Activated naive CD4-positive, alpha-beta T cell treated with anti-CD3 and anti-CD28 coated beads for 36 hours (primary cell): ENCODE data around the gene FLCN. TPM values are rescaled to one million over a fixed set of nuclear protein-coding genes. Genes with fewer than 3 reads are reported as not detected.
A peak's percentile ranks its signal among the peaks of the same experiment; 100 is the strongest.
"Not testable (repeated sequence)": the region's sequence is repeated elsewhere in the genome, so short reads cannot be mapped to it uniquely, and the experiment has no call there.

Experiments used
- CTCF ChIA-PET: fragments of 350-600 bp; sonication (Branson Sonifier 250); formaldehyde crosslinking; loops from one replicate; lab custom pipeline; 2021; ENCODE audit warnings: antibody characterized with exemption; lab: Charles Lee
- DNase-seq: peaks from one replicate; pipeline ENCODE4 v3.0.0-alpha.2; 2020
- H3K27ac Mint-ChIP-seq: one replicate; pipeline ENCODE4 v1.8.0; 2021; ENCODE audit warnings: mild to moderate bottlenecking, mixed read lengths
- H3K27me3 Mint-ChIP-seq: one replicate; pipeline ENCODE4 v1.8.0; 2021; ENCODE audit warnings: low read depth, mixed read lengths
- H3K36me3 Mint-ChIP-seq: one replicate; pipeline ENCODE4 v1.8.0; 2021; ENCODE audit warnings: low read depth, mixed read lengths
- H3K4me1 Mint-ChIP-seq: one replicate; pipeline ENCODE4 v1.8.0; 2021; ENCODE audit warnings: low read depth, mixed read lengths
- H3K4me3 Mint-ChIP-seq: one replicate; pipeline ENCODE4 v1.8.0; 2021; ENCODE audit warnings: mild to moderate bottlenecking, moderate library complexity, mixed read lengths
- H3K9me3 Mint-ChIP-seq: one replicate; pipeline ENCODE4 v1.8.0; 2021; ENCODE audit warnings: mixed read lengths
- intact Hi-C: fragments of 100-400 bp; cut with micrococcal nuclease; formaldehyde crosslinking; loops from one replicate; pipeline ENCODE4 v1.15.1; 2023
- total RNA-seq, 2 experiments: library from RNA; stranded (reverse); gene quantifications; one replicate each; pipeline ENCODE4 v1.2.3, GENCODE V29; 2021

The FLCN gene
- total RNA-seq, 2 experiments from 2014 or later = 17.5 to 18.4 TPM

DNA sequence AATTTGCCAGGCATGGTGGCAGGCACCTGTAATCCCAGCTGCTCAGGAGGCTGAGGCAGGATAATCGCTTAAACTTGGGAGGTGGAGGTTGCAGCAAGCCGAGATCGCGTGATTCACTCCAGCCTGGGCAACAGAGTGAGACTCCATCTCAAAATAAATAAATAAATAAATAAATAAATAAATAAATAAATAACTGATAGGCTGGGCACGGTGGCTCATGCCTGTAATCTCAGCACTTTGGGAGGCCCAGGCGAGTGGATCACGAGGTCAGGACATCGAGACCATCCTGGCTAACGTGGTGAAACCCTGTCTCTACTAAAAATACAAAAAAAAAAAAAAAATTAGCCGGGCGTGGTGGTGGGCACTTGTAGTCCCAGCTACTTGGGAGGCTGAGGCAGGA is 18.7 kb upstream of the FLCN start:
- H3K36me3 Mint-ChIP-seq = peaks cover 40% of the 10 kb centered on the region
- DNase-seq, H3K4me1 Mint-ChIP-seq, intact Hi-C loops, H3K4me3 Mint-ChIP-seq, H3K9me3 Mint-ChIP-seq, H3K27me3 Mint-ChIP-seq, H3K27ac Mint-ChIP-seq: not testable (repeated sequence)
- CTCF ChIA-PET = interaction anchor here (0.6 to 0.9 kb wide), 6 partner anchors 14 to 490 kb away, joined by 3 to 6 read pairs (median 3); no protein-coding TSS in a partner anchor

DNA sequence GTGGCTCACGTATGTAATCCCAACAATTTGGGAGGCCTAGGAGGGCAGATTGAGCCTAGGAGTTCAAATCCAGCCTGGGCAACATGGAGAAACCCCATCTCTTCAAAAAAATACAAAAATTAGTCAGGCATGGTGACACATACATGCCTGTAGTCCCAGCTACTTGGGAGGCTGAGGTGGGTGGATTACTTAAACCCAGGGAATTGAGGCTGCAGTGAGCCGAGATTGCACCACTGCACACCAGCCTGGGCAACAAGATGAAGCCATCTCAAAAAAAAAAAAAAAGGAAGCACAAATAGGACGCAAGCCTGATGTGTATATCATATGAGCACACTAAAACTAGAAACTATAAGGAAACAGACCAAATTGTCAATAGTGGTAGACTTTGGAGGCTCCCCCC is 17.1 kb upstream of the FLCN start:
- Mint-ChIP-seq H3K36me3 (peaks cover 36% of the 10 kb centered on the region), H3K27me3 (no peaks in the 10 kb centered on the region)
- CTCF ChIA-PET = no interaction called here

DNA sequence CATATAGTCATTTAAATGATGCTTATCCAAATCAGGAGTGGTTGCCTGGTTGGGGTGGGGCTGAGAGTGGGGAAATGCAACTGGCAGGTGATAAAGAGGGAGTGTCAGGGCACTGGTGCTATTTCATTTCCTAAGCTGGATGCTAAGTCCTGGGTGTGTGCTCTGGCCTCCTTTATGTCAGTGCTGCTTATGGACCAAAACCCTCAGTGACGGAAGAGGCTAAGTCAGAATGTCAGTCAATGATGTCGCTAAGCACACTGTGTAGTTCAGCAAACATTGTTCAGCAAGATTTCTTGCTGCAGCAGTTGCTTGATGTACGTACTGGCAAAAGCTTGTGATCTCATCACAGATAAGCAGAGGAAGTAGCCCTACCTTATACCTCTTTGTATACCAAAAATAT is 16.4 kb upstream of the FLCN start:
- Mint-ChIP-seq H3K9me3 (no peaks in the 10 kb centered on the region), H3K4me3 (no peak overlapping the region), H3K27me3 (no peaks in the 10 kb centered on the region), H3K4me1 (no peaks in the 10 kb centered on the region), H3K27ac (no peak overlapping the region), H3K36me3 (peaks cover 32% of the 10 kb centered on the region)
- no peak for DNase-seq
- intact Hi-C loops = no loop called here
- CTCF ChIA-PET = no interaction called here

More for the DNA sequence above, 17.1 kb upstream of the FLCN start:
- Mint-ChIP-seq H3K27ac (no peak overlapping the region), H3K4me3 (no peak overlapping the region), H3K4me1 (no peaks in the 10 kb centered on the region), H3K9me3 (no peaks in the 10 kb centered on the region)
- intact Hi-C loops = no loop called here
- DNase-seq = no peak

DNA sequence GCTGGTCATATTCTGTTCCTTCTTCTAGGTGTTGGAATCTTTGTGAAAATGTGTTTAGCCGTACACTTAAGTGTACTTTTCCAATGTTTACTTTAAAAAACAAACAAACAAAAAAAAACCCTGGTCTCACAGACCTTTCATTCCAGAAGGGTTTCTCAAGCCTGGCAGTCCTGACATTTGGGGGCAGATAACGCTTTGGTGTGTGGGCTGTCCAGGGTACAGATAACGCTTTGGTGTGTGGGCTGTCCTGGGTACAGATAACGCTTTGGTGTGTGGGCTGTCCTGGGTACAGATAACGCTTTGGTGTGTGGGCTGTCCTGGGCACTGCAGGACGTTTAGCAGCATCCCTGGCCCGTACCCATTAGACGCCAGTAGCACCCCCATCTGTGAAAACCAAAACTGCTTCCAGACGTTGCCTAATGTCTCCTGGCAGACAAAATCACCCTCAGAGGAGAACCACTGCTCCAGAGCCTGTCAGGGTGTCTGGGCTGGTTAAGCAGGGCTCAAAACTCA is 15.2 kb upstream of the FLCN start:
- CTCF ChIA-PET = no interaction called here
- intact Hi-C loops = no loop called here
- Mint-ChIP-seq H3K27ac (no peak overlapping the region), H3K9me3 (no peaks in the 10 kb centered on the region), H3K4me3 (no peak overlapping the region), H3K36me3 (peaks cover 34% of the 10 kb centered on the region), H3K27me3 (no peaks in the 10 kb centered on the region), H3K4me1 (no peaks in the 10 kb centered on the region)
- no peak for DNase-seq

DNA sequence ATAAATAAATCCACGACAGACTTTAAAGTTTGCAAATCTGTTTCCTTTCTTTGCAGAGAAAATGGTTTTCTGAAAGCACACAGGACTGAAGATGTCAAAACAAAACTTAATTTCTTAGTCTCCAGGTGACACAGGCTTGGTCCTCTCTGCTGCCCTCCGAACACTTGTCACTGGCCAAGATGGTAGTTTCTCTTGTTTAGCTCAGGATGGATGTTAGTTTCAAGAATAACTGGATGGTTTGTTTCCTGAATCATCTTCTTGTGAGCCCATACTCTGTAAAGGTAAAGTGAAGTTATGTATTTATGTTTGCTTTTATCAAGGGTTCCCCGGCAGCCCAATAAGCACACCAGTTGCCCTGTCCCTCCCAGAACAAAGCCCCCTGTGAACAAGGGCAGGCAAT is 9.9 kb upstream of the FLCN start:
- no peak overlapping the region for H3K27ac Mint-ChIP-seq
- no peaks in the 10 kb centered on the region for H3K27me3 Mint-ChIP-seq
- CTCF ChIA-PET = interaction anchor here (0.6 to 1.1 kb wide), 2 partner anchors 9 to 33 kb away, joined by 3 to 5 read pairs; no protein-coding TSS in a partner anchor
- H3K4me1 Mint-ChIP-seq = no peaks in the 10 kb centered on the region
- intact Hi-C loops = no loop called here
- DNase-seq = no peak
- no peaks in the 10 kb centered on the region for H3K9me3 Mint-ChIP-seq
- no peak overlapping the region for H3K4me3 Mint-ChIP-seq
- H3K36me3 Mint-ChIP-seq = peaks cover 18% of the 10 kb centered on the region

DNA sequence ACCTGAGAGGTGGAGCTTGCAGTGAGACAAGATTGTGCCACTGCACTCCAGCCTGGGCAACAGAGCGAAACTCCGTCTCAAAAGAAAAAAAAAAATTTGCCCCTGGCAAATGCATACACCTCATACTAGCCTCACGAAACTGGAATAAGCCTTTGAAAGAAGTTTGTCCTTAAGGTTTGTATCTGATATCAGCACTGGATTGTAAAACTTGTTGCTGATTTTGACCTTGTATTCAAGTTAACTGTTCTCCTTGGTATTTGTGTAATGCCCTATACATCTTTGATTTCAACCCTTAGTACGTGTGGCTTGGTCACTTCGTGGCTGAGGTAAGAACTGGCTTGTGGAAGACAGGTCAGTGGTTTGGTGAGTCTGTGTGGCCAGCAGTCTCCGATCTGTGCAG is 6.2 kb upstream of the FLCN start:
- Mint-ChIP-seq H3K4me1 (peaks cover 15% of the 10 kb centered on the region), H3K9me3 (no peaks in the 10 kb centered on the region), H3K4me3 (no peak overlapping the region), H3K27ac (no peak overlapping the region), H3K36me3 (peaks cover 14% of the 10 kb centered on the region), H3K27me3 (no peaks in the 10 kb centered on the region)
- CTCF ChIA-PET = no interaction called here
- DNase-seq = no peak
- intact Hi-C loops = no loop called here

DNA sequence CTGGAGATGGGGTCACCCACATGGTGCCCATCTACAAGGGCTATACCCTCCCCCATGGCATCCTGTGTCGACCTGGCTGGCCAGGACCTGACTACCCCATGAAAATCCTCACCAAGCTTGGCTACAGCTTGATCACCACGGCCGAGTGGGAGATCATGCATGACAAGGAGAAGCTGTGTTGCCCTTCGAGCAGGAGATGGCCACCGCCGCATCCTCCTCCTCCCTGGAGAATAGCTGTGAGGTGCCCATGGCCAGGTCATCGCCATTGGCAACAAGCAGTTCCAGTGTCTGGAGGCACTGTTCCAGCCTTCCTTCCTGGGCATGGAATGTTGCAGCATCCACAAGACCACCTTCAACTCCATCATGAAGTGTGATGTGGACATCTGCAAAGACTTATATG is 5.3 kb upstream of the FLCN start:
- H3K36me3 Mint-ChIP-seq = peaks cover 7% of the 10 kb centered on the region
- H3K27me3 Mint-ChIP-seq = no peaks in the 10 kb centered on the region
- H3K4me1 Mint-ChIP-seq = peaks cover 18% of the 10 kb centered on the region
- no peak for DNase-seq
- CTCF ChIA-PET = no interaction called here
- no peaks in the 10 kb centered on the region for H3K9me3 Mint-ChIP-seq
- H3K4me3 Mint-ChIP-seq = no peak overlapping the region
- no peak overlapping the region for H3K27ac Mint-ChIP-seq
- intact Hi-C loops = no loop called here

DNA sequence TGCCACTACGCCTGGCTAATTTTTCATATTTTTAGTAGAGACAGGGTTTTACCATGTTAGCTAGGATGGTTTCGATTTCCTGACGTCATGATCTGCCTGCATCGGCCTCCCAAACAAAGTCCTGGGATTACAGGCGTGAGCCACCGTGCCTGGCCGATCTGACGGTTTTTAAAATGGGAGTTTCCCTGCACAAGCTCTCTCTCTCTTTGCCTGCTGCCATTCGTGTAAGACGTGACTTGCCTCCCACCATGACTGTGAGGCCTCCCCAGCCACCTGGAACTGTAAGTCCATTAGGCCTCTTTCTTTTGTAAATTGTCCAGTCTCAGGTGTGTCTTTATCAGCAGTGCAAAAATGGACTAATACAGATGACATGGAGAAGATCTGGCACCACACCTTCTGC is 4.7 kb upstream of the FLCN start:
- Mint-ChIP-seq H3K9me3 (no peaks in the 10 kb centered on the region), H3K36me3 (peaks cover 3% of the 10 kb centered on the region), H3K4me1 (peaks cover 18% of the 10 kb centered on the region), H3K4me3 (no peak overlapping the region), H3K27ac (no peak overlapping the region), H3K27me3 (no peaks in the 10 kb centered on the region)
- intact Hi-C loops = no loop called here
- CTCF ChIA-PET = no interaction called here
- DNase-seq = no peak

DNA sequence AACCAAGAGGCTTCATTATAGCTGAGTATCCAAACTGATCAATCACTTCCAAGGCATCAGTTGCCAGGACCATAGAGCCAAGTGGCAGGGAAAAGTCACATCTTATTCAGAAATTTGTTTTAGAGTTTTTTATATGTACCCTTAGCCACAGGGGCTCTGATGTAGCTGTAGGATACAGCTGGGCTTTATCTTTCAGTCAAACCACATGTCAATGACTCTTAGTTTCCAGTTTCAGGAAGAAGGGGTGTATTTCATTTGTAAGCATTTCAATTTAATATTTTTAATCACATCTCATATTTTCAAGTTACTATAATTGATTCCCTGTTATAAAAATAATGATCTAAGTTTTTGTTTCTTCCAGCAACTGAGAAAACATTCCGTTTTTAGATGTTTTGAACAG is 2.9 kb upstream of the FLCN start:
- CTCF ChIA-PET = interaction anchor here (0.7 kb wide), 1 partner anchor 472 kb away, joined by 4 read pairs; no protein-coding TSS in a partner anchor

DNA sequence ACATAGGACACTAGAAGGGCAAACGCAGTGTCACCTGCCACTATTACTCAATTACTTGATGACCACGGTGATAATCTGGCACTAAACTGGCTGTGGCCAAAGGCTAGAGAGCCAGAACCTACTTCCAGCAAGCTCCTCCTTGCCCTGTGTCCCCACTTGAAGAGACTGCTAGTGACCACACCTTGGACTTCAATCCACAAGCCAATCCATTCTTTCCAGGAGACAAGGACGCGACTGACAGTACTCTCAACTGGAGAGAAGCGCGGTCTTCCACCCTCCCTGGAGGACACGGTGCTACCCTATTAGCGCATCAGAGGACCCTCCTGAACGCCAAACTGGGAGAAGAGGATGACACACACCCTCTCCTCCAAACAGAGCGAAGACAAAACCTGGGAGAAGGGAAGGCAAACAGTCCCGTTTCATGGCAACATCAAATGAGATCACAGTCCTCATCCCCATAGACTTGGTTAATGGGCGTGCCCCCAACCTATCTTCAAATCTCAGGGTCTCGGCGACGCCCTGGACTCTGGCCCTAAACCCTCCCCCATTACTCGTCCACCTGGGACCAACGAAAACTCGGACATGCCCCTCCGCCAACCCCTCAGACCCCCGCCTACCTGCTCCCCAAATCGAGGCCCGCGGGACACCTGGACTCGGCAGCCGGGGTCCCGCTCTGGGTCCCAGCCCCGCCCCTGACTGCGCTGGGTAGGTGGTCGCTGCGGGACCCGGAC is 508 bp downstream of the FLCN start:
- intact Hi-C loops = loop anchor here (1.0 to 10.0 kb wide), 7 partner anchors 30 to 232 kb away; partner anchors contain the start of genes COPS3 and PLD6
- H3K4me3 Mint-ChIP-seq = peak overlapping the region; percentile 91

More for the DNA sequence above, 2.9 kb upstream of the FLCN start:
- Mint-ChIP-seq H3K4me1 (peaks cover 31% of the 10 kb centered on the region), H3K27me3 (no peaks in the 10 kb centered on the region), H3K9me3 (no peaks in the 10 kb centered on the region), H3K27ac (no peak overlapping the region), H3K36me3 (no peaks in the 10 kb centered on the region), H3K4me3 (no peak overlapping the region)
- intact Hi-C loops = loop anchor here (10.0 kb wide), 1 partner anchor 235 kb away; no protein-coding TSS in a partner anchor
- no peak for DNase-seq

DNA sequence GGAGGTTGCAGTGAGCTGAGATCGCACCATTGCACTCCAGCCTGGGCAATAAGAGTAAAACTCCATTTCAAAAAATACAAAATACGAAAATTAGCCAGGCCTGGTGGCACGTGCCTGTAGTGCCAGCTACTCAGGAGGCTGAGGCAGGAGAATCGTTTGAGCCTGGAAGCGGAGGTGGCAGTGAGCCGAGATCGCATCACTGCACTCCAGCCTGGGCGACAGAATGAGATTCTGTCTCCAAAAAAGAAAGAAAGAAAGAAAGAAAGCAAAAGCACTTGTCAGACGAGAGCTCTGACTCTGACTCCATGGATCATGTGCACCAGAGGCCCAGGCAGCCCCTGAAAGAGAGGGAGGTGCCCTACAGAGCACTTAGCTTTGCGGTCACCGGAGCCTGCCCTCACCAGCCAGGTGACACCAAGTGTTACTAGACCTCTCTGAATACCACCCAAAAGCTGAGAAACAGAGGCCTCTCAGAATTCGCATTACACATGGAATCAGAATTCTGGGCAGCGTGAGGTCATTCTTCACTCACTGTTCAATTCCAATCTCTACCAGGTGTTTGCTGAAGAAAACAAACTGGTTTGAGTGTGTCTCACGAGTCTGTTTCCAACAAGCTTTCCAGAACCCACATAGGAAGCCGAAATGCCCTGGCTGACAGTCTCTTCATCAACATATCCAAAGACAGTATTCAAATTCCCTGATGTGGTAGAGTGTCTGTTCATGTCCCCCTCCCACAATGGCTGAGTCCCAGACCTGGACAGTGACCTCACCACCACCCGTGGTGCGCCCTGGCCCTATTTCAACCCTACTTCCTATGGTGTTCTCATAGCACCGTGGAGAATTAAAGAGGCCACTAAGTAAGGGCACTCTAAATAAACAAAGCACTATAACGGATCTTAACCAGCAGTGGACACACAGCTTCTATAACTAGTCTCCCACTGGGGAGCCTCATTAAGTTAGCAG is 1.5 kb downstream of the FLCN start:
- intact Hi-C loops = loop anchor here (1.0 to 10.0 kb wide), 4 partner anchors 55 to 231 kb away; no protein-coding TSS in a partner anchor
- CTCF ChIA-PET = interaction anchor here (0.6 to 1.5 kb wide), 3 partner anchors 10 to 77 kb away, joined by 3 to 6 read pairs (median 4); no protein-coding TSS in a partner anchor
- peak; percentile 21 for DNase-seq

More for the DNA sequence above, 508 bp downstream of the FLCN start:
- CTCF ChIA-PET = interaction anchor here (0.6 to 1.5 kb wide), 4 partner anchors 11 to 94 kb away, joined by 3 to 6 read pairs (median 4); no protein-coding TSS in a partner anchor
- Mint-ChIP-seq H3K27me3 (no peaks in the 10 kb centered on the region), H3K9me3 (no peaks in the 10 kb centered on the region), H3K4me1 (peaks cover 31% of the 10 kb centered on the region), H3K36me3 (peaks cover 2% of the 10 kb centered on the region), H3K27ac (peak overlapping the region; percentile 95)
- peak; percentile 9 for DNase-seq

DNA sequence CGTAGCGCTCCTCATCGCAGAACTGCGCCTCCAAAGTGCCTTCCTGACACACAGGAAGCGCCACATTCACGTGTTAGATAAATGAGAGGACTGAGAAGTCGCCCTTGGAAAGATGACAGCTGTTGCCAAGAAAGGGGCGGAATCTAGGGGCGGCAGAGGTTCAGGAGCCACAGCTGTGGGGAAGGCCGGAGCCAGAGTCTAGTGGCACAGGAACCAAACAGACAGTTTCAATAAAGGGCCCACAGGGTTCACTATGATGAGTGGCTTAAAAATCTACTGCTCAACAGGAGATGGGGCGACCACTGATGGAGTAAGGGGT is 4.7 kb downstream of the FLCN start:
- Mint-ChIP-seq H3K9me3 (no peaks in the 10 kb centered on the region), H3K4me3 (no peak overlapping the region), H3K36me3 (peaks cover 5% of the 10 kb centered on the region), H3K27me3 (no peaks in the 10 kb centered on the region), H3K4me1 (peaks cover 13% of the 10 kb centered on the region), H3K27ac (no peak overlapping the region)
- intact Hi-C loops = loop anchor here (10.0 kb wide), 1 partner anchor 227 kb away; no protein-coding TSS in a partner anchor
- no peak for DNase-seq
- CTCF ChIA-PET = interaction anchor here (1.0 kb wide), 1 partner anchor 38 kb away, joined by 3 read pairs; no protein-coding TSS in a partner anchor

More for the DNA sequence above, 1.5 kb downstream of the FLCN start:
- Mint-ChIP-seq H3K27ac (peak overlapping the region; percentile 30), H3K4me3 (peak overlapping the region; percentile 91), H3K36me3 (peaks cover 2% of the 10 kb centered on the region), H3K27me3 (no peaks in the 10 kb centered on the region), H3K4me1 (peaks cover 31% of the 10 kb centered on the region), H3K9me3 (no peaks in the 10 kb centered on the region)
